RPMI7951 (cell line): ENCODE data around the gene GCSH. TPM values are rescaled to one million over a fixed set of nuclear protein-coding genes. Genes with fewer than 3 reads are reported as not detected.
"Not testable (repeated sequence)": the region's sequence is repeated elsewhere in the genome, so short reads cannot be mapped to it uniquely, and the experiment has no call there.

ENCODE experiments used
- DNase-seq: peaks from one replicate; pipeline ENCODE4 v3.0.0-alpha.2; 2012; ENCODE audit warnings: low read depth
- total RNA-seq: library from RNA; depleted of rRNA; stranded (reverse); fragments of >200 nt; shearing (Covaris generic); gene quantifications from 2 replicates; pipeline ENCODE4 v1.2.3, GENCODE V29; 2014; rRNA removed

The GCSH gene
- total RNA-seq = 56.9 and 61.9 TPM in 2 replicates

DNA sequence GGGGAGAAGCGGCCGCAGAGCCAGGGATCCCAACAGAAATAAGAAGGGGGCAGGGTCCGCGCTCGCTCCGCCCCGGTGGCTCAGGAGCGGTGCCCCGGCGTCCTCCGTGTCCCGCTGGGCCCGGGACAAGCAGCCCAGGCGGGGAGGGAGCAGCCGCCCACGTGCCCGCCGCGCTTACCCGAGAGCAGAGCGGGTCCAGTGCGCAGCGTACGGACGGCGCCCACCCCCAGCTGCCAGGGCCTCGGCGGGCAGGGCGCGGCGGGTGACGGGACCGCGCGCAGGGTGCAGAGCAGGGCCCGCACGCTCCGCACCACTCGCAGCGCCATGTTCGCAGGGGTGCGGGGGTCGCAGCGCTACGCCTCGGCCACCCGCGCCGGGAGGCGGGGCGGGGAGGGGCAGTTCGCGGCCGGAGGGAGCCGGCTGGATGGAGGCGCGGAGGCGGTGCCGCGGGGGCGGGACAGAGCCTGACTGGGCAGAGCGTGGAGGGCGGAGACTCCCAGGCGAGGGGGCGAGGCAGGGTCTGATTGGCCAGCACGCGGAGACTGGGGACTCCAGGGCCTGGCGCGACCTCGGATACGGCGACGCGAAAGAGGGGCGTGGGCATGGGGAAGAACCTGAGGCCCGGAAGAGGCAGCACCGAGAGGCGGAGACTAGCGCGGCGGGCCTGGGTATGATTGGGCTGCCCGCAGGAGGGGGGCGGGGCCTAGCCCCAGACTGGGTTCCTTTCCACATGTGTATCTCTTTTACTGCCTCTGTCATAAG, at the start of gene GCSH:
GCSH (minus strand) TSS at position 443 of the 762 bp plus-strand sequence; CDS start at position 326, 117 bp downstream.
- peak; percentile 98 for DNase-seq

DNA sequence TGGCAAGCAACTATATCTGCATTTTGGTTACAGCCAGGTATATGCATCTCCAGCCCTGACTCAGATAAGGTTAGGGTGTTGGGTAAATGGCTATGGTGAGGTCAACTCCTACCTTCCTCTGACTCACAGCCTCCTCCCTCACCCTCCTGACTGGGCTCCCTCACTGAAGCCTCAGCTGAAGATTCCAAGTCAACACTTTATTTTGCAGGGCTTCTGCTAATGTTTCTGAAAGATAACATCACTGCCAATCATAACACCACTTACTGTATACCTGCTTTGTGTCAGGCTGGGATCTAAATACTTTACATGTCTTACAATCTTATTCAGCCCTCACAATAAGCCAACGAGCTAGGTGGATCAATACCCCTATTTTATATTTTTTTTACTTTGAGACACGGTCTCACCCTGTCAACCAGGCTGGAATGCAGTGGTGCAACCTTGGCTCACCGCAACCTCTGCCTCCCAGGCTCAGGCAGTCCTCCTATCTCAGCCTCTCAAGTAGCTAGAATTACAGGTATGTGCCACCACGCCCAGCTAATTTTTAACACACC, 47.8 kb upstream of the GCSH start:
- DNase-seq = no peak

DNA sequence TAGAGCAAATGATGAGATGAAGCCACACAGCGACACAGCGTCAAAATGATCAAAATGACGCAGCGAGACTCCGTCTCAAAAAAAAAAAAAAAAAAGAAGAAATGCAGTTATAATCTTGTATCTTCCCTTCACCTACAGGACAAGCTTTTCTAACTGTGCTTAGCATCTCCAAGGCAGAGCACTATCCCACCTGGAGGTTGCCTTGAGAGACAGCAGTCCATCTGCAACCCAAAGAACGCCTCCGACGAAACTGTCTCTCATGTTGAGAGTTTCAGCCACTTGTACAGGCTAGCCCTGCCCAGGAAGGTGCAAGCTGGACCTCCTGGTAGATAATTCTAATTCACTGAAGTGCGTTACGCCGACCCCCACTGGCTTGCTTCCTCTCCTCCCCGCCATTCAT, 46.7 kb upstream of the GCSH start:
- DNase-seq = no peak

DNA sequence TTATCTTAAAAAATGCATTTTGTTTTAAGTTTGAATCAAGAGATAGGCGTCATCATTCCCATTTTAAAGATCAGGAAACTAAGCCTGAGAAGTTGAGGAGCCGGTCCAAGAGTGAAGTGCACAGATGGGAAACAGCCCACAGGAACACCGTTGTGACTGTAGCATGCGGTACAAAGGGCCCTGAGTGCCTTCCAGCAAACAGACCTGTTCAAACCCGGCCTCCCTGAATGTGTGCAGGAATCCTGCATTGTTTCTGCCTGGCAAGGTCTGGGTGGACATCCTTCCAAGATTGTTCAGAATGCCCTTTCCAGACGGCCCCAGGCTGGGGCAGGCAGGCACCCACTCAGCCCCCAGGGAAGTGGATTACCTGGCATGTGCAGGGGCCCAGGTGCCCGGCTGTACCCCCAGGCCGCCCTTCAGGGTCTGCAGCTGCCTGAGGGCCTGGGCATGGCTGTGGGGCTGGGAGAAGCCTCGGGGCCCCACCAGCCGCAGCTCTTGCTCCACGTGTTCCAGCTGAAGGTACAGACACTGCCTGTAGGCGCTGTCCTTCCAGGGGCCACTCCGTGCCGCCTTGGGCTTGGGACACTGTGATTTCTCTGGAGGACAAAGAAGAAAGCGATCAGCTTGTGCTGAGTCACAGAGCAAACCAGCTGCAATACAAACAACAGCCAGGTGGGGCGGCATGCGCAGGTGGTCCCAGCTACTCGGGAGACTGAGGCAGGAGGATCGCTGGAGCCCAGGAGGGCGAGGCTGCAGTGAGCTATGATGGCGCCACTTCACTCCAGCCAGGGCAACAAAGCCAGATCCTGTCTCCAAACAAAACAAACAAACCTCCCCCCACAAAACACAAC, 45.0 kb upstream of the GCSH start:
- DNase-seq = no peak

DNA sequence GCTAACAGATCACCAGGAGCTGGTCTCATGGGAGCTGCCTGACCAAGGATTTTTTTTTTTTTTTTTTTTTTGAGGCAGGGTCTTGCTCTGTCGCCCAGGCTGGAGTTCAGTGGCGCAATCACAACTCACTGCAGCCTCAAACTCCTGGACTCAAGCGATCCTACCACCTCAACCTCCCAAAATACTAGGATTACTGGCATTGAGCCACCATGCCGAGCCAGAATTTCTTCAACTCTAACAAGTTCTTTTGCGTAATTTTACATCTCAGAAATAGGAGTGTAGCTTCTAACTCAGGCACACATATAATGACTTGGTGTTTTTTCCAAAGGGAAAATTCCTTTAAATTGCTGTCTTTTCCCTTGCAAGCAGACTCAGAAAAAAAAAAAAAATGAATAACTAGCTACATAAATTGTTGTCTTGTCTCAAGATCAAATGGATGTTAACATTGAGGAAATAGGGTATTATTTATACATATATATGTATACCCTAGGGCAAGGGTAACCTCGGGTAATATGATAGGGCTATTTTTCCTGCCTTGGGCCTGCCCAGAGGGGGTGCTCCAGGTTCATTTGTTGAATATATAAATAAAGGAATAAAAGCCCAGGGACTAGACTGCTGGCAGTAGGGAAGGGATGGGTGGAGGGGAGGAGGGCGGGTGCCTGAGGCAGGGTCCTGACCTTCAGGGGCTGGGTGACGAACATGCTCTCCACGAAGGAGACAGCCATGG, 42.8 kb upstream of the GCSH start:
- DNase-seq = no peak

DNA sequence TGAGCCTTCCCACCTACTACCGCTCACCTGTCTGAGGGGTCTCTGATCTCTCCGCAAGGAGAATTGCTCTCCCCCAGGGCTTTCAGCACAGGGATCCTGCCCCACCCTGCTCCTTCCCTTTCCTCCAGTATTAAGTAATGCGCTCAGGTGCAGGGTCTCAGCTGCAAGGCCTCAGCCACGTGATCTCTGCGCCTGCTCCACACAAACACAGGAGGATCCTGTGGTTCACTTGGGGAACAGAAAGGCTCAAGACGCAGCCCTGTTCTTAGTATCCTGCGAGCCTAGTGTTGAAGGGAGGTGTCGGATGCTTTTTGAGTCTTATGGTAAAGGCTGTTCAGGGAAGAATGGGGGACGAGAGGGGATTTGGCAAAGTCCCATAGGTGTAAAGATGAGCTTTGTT, 41.6 kb upstream of the GCSH start:
- no peak for DNase-seq

DNA sequence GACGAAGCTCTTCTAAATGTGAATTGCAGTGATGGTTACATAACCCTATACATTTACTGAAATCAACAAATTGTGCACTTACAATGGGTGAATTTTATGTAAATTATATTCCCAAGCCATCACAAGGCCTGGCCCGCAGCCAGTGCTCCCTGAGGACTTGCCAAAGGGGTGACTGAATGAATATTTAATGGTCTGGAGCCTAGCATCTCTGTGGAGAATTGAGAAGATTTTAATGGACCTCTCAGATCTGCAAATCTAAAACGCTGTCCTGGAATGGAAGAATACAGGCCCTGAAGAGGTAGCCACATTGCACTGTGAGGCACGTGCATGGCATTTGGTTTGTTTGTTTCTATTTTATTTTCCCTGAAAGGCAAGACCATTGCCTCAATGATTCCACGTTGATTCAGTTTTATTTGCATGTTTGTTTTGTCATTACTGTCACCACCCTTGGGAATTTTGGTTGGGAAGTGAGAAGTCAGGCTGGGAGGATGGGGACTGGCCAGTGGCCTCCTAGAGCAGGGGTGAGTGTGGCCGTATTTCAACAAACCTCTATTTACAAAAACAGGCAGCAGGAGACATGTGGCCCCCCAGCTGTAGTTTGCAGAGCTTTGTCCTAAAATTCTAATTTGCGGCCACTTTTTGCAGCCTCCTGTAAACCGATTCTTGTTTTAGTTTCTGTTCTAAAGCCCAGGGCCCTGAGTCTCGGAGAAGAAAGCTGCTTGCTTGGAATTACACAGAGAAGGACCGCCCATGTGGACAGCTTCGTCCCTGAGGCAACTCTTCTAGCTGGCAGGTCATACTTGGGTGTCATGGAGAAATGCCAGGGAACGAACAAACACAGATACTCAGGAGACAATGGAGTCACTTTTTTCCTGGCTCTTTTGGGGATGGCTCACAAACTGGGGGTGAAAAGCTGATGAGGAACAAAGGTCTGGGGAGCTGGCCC, 40.5 kb upstream of the GCSH start:
- peak; percentile 43 for DNase-seq

DNA sequence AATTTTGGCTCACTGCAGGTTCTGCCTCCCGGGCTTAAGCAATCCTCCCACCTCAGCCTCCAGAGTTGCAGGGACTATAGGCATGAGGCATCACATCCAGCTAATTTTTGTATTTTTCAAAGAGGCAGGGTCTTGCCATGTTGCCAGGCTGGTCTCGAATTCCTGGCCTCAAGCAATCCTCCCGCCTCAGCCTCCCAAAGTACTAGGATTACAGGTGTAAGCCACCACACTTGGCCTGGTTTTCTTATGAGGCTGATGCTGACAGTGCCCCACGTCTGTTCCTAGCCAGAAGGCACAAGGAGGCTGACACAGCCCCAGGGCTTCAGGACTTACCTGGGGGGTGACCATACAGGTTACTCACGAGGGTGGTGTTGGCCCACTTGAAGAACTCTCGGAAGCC, 33.9 kb upstream of the GCSH start:
- DNase-seq = no peak

DNA sequence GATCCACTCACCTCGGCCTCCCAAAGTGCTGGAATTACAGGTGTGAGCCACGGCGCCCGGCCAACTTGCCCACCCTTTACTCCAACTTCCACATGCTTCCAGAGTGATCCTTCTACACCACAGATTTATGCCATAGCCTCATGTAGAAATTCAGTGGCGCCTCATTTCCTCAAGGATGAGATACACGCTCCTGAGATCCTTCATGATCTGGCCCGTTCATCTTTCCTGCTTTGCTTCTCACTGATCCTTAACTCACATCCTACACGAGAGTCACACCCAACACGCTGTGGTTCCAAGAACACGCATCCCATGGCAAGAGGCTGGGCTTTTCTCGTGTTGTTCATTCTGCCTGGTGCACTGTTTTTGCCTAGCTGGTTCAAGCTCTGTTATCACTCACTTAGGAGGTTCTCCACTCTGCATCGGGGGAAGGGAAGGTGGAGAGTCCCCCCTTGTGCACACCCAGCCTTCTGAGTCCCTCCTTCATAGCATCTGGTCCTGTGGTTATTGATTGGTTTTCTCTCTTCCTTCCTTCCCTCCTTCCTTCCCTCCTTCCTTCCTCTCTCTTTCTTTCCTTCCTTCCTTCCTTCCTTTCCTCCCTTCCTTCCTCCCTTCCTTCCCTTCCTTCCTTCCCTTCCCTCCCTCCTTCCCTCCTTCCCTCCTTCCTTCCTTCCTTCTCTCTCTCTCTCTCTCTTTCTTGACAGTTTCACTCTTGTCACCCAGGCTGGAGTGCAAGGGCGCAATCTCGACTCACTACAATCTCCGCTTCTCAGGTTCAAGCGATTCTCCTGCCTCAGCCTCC, 32.7 kb upstream of the GCSH start:
- no peak for DNase-seq

DNA sequence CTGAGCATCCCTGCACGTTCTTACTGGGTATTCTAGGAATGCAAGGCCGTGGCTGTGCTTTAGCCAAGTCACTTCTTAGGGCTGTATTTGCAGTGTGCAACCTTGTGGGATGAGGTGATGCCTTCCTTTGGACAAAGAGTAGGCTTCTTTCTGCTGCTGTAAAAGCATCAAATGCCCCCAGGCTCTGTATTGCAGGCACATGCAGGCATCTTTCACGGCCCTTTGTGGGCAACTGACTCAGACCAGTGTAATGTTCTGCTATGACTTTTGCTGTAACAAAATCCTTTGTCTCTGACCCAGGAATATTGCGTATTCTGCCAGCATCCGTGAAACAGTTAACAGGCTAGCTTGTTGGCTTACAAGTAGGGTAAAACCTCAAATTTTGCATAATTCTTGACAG, 30.9 kb upstream of the GCSH start:
- peak; percentile 85 for DNase-seq

DNA sequence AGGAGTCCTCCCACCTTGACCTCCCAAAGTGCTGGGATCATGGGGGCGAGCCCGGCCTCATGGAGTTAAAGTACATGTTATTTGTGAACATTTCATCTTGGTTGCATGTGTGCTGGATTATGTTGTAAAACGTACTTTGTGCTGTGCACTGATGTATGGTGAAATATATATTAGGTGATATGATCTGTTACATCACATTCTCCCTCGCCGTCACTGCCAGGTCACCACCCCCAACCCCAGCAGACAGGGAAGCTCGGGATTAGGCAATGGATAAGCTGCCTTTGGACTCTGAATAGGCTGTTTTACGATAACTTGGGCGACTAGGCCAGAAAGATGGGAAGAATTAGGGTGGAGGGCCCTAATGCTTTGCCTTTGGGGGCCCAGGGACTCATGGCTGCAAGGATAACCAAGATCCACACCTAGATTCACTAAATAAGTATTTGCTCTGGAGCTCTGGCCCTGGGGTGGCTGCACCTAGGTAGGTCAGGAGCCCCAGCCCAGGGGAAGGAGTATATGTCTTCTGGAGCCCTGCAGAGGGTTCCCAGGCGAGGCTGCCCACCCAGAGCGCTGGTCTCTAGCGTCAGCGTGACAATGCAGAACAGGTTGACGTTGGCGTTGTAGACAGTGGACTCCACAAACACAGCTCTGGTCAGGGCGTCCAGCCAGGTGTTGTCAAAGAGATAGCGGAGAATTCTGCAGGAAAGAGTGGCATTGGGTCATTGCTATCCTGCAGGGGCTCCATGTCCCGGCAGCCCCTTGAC, 27.1 kb upstream of the GCSH start:
- DNase-seq = no peak

DNA sequence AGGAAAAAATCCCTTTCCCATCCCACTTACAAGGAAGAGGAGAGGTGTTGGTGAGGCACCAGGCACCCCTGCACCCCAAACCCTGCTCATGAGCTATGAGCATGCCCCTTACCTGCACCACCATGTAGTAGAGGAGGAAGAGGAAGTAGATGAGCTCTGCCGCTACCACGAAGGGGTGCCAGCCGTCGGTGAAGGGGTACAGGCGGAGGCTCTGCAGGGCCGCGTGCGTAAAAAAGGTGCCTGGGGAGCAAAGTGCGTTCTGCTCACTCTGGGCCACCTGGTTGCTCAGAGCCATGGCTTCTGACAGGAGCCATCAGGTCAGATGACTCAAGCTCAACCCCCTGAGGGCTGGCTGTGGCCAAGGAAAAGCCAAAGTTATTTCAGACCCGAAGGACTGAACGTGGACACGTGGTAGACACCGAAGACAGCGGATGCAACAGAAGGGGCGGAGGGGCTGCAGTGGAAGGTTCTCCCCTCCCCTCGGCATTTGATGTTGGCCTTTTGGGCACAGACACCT, 25.3 kb upstream of the GCSH start:
- peak; percentile 41 for DNase-seq

DNA sequence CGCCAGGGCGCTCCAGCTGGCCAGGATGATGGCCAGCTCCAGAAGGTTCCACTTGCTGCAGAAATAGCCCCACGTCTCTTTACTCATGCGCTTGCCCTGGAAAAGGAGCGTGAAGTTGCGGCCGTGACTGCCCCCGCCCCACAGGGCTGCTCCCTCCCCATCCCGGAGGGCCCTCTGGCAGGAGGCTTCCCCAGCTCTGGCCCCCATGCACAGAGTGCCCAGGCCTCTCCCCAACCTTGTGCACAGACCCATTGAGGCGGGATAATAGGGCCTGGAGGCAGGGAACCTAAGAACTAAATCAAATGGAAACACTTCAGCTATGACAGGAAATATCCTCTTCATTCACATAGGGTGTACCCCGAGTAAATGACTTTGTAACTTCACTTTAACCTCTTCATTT, 21.2 kb upstream of the GCSH start:
- DNase-seq = no peak

DNA sequence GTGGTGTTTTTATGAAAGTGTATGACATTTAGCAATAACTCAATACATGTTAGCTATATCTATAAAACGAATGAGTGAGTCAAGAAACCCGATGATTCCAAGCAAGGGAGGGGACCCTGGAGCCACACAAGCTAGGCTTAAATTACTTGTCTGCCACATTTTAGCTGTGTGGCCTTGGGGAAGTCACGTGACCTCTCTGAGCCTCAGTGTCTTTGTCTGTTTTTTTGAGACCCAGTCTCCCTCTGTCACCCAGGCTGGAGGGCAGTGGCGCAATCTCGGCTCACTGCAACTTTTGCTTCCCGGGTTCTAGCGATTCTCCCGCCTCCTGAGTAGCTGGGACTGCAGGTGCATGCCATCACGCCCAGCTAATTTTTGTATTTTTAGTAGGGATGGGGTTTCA, 20.1 kb upstream of the GCSH start:
- no peak for DNase-seq

DNA sequence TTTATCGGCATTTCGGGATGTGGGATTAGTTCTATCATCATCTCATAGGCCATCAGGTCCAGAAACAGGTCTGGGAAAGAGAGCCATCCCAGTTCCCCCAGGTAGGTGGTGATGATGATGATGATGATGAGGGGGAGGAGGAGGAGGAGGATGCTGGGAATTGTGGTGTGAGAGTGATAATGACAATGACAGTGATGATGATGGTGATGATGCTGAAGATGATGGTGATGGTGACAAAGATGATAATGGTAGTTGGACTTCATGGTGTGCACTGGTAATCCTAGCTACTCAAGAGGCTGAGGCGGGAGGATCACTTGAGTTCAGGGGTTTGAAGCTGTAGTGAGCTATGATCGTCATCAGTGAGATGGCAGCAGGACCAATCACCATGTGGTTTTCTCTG, 16.3 kb upstream of the GCSH start:
- no peak for DNase-seq

DNA sequence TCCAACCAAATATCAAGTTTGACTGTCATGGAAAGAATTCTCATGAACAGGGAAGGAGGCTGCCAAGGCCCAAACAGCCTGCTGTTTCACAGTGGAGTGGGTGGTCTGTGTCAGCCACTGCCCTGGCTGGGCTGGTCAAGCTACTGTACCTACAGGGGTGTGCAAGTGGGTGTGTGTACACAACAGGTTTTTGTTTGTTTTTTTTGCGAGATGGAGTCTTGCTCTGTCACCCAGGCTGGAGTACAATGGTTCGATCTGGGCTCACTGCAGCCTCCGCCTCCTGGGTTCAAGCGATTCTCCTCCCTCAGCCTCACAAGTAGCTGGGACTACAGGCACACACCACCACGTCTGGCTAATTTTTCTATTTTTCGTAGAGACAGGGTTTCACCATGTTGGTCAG, 13.1 kb upstream of the GCSH start:
- not testable (repeated sequence) for DNase-seq

DNA sequence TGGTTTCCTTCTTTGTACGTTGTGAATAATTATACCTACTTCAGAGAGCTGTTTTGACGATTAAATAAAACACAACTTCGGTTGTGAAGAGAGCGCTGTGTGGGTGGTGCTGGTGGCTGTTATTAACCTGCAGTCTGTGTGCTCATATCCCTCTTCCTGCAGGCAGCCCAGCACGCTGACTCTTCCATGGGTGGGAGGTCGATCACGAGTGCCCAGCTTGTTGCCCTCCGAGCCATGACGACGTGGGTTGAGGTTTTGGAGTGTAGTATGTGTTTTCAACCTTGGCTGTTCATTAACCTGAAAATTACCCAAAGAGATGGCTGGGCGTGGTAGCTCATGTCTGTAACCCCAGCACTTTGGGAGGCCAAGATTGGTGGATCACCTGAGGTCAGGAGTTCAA, 11.3 kb upstream of the GCSH start:
- DNase-seq = no peak

DNA sequence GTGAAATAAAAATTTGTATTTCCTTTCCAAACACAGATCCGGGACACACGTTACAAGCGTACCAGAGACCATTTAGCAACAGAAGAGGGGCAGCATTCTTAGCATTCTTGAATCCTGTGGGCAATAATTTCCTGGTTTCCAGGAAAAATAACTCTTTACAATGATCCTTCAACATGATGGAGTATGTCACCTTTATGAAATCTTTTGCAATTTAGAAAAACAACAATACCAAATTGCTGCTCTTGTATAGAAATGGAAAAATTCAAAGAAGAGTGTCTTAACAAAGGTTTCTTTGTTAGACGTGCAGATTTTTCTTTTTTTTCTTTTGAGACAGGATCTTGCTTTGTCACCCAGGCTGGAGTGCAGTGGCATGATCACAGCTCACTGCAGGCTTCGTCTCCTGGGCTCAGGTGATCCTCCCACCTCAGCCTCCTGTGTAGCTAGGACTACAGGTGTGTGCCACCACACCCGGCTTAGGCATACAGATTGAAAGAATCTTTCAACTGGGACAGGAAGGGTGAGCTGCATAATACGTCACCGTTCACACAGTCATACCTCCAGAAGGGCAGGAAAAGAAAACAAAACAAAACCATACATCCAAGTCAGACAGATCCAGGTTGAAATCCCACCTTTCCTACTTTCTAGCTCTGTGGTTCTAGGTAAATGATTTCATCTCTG, 10.8 kb upstream of the GCSH start:
- no peak for DNase-seq

DNA sequence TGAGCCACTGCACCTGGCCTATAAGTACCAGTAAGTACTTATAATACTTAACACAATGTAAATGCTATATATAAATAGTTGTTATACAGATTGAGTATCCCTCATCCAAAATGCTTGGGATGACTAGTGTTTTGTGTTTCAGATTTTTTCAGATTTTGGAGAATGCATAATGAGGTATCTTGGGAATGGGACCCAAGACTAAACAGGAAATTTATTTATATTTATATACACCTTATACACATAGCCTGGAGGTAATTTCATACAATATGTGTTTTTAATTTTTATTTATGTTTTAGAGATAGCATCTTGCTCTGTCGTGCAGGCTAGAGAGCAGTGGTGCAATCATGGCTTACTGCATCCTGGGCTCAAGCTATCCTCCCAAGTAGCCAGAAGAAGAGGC, 9.8 kb upstream of the GCSH start:
- DNase-seq = no peak
